Erythroblast (primary cell): ENCODE results near the gene ZMAT3.

ENCODE experiments used
- GATA1 ChIP-seq: IDR thresholded peaks from 2 replicates; pipeline ENCODE4 v1.6.1; 2011; ENCODE audit warnings: low read depth, mild to moderate bottlenecking, control low read depth, low read length, moderate library complexity
- POLR2A ChIP-seq: IDR thresholded peaks from 2 replicates; pipeline ENCODE4 v1.6.1; 2011; ENCODE audit warnings: mild to moderate bottlenecking, low read length

DNA sequence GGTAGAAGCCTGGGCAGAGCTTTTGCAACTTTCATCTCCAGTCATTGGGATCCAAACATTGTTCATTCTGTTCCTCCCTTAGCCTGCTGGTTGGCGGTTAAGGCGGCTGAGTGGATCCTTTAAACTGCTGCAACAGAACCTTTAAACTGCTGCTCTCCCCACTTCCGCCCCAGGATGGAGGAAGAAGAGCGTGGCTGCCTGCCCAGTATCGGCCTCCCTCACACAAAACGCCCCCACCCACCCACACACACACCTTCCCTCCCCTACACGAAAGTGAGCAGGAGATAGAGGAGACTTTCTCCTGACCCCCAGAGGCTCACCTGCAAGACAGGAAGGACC, 460 bp upstream of the ZMAT3 start:
- TF ChIP-seq POLR2A = peak; percentile 70
- TF ChIP-seq GATA1 = no peak
